GM12891 (cell line): ENCODE measurements around the gene FAM131B.

Source experiments
- DNase-seq: peaks from one replicate; pipeline ENCODE4 v3.0.0; 2011; ENCODE audit warnings: low spot score; ENCODE audit not compliant: insufficient read length
- FAIRE-seq: peaks from 2 replicates; lab custom pipeline; 2011; peaks lifted over from hg19 to GRCh38; lab: Jason Lieb, UNC
- PAX5 ChIP-seq: IDR thresholded peaks from 2 replicates; pipeline ENCODE4 v1.6.1; 2011; ENCODE audit warnings: low read length, moderate library complexity, mild to moderate bottlenecking; ENCODE audit not compliant: insufficient read depth, severe bottlenecking
- POLR2A ChIP-seq: IDR thresholded peaks from 2 replicates; pipeline ENCODE4 v1.6.1; 2011; ENCODE audit warnings: low read depth, low read length, control low read depth
- POLR2AphosphoS5 ChIP-seq: IDR thresholded peaks from 2 replicates; pipeline ENCODE4 v1.6.1; 2011; ENCODE audit warnings: low read depth, low read length, control low read depth
- POU2F2 ChIP-seq: IDR thresholded peaks from 2 replicates; pipeline ENCODE4 v1.6.1; 2011; ENCODE audit warnings: low read depth, mild to moderate bottlenecking, control low read depth, low read length, moderate library complexity
- SPI1 ChIP-seq: IDR thresholded peaks from 2 replicates; pipeline ENCODE4 v1.6.1; 2011; ENCODE audit warnings: low read depth, low read length, control low read depth
- TAF1 ChIP-seq: IDR thresholded peaks from 2 replicates; pipeline ENCODE4 v1.6.1; 2011; ENCODE audit warnings: low read depth, low read length, control low read depth

Gene FAM131B

GRCh38 chr7:143387156-143387975, 24.9 kb upstream of the FAM131B start:
- TF ChIP-seq POLR2AphosphoS5 (no peak), PAX5 (no peak), SPI1 (no peak), POLR2A (no peak), TAF1 (no peak), POU2F2 (no peak)
- no peak for DNase-seq
- no peak for FAIRE-seq

GRCh38 chr7:143385891-143386781, 23.6 kb upstream of the FAM131B start:
- DNase-seq (no peak), FAIRE-seq (peak; percentile 51)
- TF ChIP-seq POLR2AphosphoS5 (no peak), SPI1 (peak; percentile 51)

- DNase-seq = no peak
- FAIRE-seq = peak; percentile 48
- no peak for TF ChIP-seq PAX5
- 0 out of 2 replicates have a peak, but pooled peaks have one; percentile 12 for TF ChIP-seq SPI1
- TF ChIP-seq TAF1 = no peak
- peak; percentile 42; the same call in 1 of the 2 replicates for TF ChIP-seq POLR2A
- peak; percentile 56; the same call in 1 of the 2 replicates for TF ChIP-seq POU2F2
- 0 out of 2 replicates have a peak, but pooled peaks have one; percentile 24 for TF ChIP-seq POLR2AphosphoS5
These were observed 22.4 kb upstream of the FAM131B start for GRCh38 chr7:143384661-143385631.

- no peak for DNase-seq
- no peak for TF ChIP-seq PAX5
- no peak for TF ChIP-seq TAF1
- TF ChIP-seq POLR2A = no peak
- TF ChIP-seq SPI1 = no peak
- TF ChIP-seq POLR2AphosphoS5 = no peak
- no peak for TF ChIP-seq POU2F2
- no peak for FAIRE-seq
These were observed 21.6 kb upstream of the FAM131B start for GRCh38 chr7:143384148-143384547.

GRCh38 chr7:143383642-143383957, 21.1 kb upstream of the FAM131B start:
- DNase-seq = no peak
- TF ChIP-seq SPI1 (no peak), POLR2A (no peak), POU2F2 (no peak), POLR2AphosphoS5 (no peak), PAX5 (no peak), TAF1 (no peak)
- FAIRE-seq = no peak

- DNase-seq (no peak), FAIRE-seq (no peak)
- TF ChIP-seq POLR2AphosphoS5 (0 out of 2 replicates have a peak, but pooled peaks have one; percentile 7), POLR2A (no peak)
These were observed 20.5 kb upstream of the FAM131B start for GRCh38 chr7:143382791-143383641.

GRCh38 chr7:143382126-143382790, 19.7 kb upstream of the FAM131B start:
- FAIRE-seq = no peak
- no peak for DNase-seq
- TF ChIP-seq POLR2AphosphoS5 = no peak
- no peak for TF ChIP-seq PAX5
- no peak for TF ChIP-seq TAF1
- no peak for TF ChIP-seq POLR2A
- TF ChIP-seq POU2F2 = no peak
- TF ChIP-seq SPI1 = no peak
